Endodermal cell (in vitro differentiated cells): ENCODE measurements around the gene RORB. TPM values are rescaled to one million over a fixed set of nuclear protein-coding genes. Genes with fewer than 3 reads are reported as not detected.

Experiments
- DNase-seq: peaks from one replicate; pipeline ENCODE4 v3.0.0-alpha.2; 2017
- H3K27ac ChIP-seq: 2 replicates; pipeline ENCODE4 v1.5.1; 2013; ENCODE audit warnings: mild to moderate bottlenecking, low read depth, low read length, moderate library complexity
- H3K27me3 ChIP-seq: 2 replicates; pipeline ENCODE4 v1.6.1; 2013; ENCODE audit warnings: mild to moderate bottlenecking, low read length, moderate library complexity; ENCODE audit not compliant: insufficient read depth, control insufficient read depth, poor library complexity, severe bottlenecking
- H3K36me3 ChIP-seq: 2 replicates; pipeline ENCODE4 v1.7.0; 2013; ENCODE audit warnings: mild to moderate bottlenecking, low read length, moderate library complexity; ENCODE audit not compliant: control insufficient read depth, insufficient read depth
- H3K4me1 ChIP-seq: one replicate; pipeline ENCODE4 v1.7.0; 2013; ENCODE audit warnings: low read length; ENCODE audit not compliant: control insufficient read depth, insufficient read depth
- H3K4me3 ChIP-seq: 2 replicates; pipeline ENCODE4 v1.5.1; 2013; ENCODE audit warnings: mild to moderate bottlenecking, low read length, moderate library complexity
- H3K9ac ChIP-seq: 2 replicates; pipeline ENCODE4 v1.6.1; 2013; ENCODE audit warnings: mild to moderate bottlenecking, low read length, moderate library complexity; ENCODE audit not compliant: poor library complexity, severe bottlenecking; ENCODE audit errors: extremely low read depth
- H3K9me3 ChIP-seq: 2 replicates; pipeline ENCODE4 v1.6.1; 2013; ENCODE audit warnings: mild to moderate bottlenecking, low read length, moderate library complexity; ENCODE audit not compliant: control insufficient read depth
- H3K27ac Mint-ChIP-seq: 2 replicates; pipeline ENCODE4 v1.8.0; 2020; ENCODE audit warnings: mixed read lengths
- H3K27me3 Mint-ChIP-seq: 2 replicates; pipeline ENCODE4 v1.8.0; 2021; ENCODE audit warnings: mild to moderate bottlenecking, mixed read lengths; ENCODE audit not compliant: insufficient read depth
- H3K36me3 Mint-ChIP-seq: 2 replicates; pipeline ENCODE4 v1.8.0; 2020; ENCODE audit warnings: low read depth, mixed read lengths
- H3K4me1 Mint-ChIP-seq: 2 replicates; pipeline ENCODE4 v1.8.0; 2020; ENCODE audit warnings: mixed read lengths
- H3K4me3 Mint-ChIP-seq: 2 replicates; pipeline ENCODE4 v1.8.0; 2020; ENCODE audit warnings: mild to moderate bottlenecking, moderate library complexity, mixed read lengths
- H3K9me3 Mint-ChIP-seq: 2 replicates; pipeline ENCODE4 v1.8.0; 2020; ENCODE audit warnings: mild to moderate bottlenecking, mixed read lengths
- CTCF ChIP-seq: fragments of 200-600 bp; sonication (generic); conservative IDR thresholded peaks from 2 replicates; pipeline ENCODE4 v1.5.0; 2021; ENCODE audit warnings: antibody characterized with exemption, mild to moderate bottlenecking
- WGBS, 2 experiments: methylation state at CpG; one replicate each; pipeline versions ENCODE4 v1.1.5 to v1.1.7; 2013; ENCODE audit warnings: missing lambda C conversion rate in 2 of 2, mixed read lengths in 1 of 2; ENCODE audit not compliant: insufficient coverage in 1 of 2, insufficient read length in 1 of 2; 5-methylcytosine and 5-hydroxymethylcytosine counted together
- total RNA-seq, 2 donors: library from RNA; stranded (reverse); fragmentation: NEBNext Ultra II Directional in 1 of 2; extraction: Animal tissue kit (Norgen Biotek cat#: 25700) in 1 of 2; gene quantifications; 2 replicates in 1 of 2; 3 replicates in 1 of 2; pipeline ENCODE4 v1.2.1, GENCODE V29; 2021

Gene RORB
- total RNA-seq, 2 donors from 2014 or later, result 0.18 to 0.88 TPM

- Histone ChIP-seq H3K9ac (no peak overlapping the region), H3K9me3 (no peaks in the 10 kb centered on the region), H3K4me1 (no peaks in the 10 kb centered on the region), H3K4me3 (no peak overlapping the region), H3K36me3 (no peaks in the 10 kb centered on the region), H3K27ac (no peak overlapping the region), H3K27me3 (no peaks in the 10 kb centered on the region)
- TF ChIP-seq CTCF, result no peak
- H3K4me3 Mint-ChIP-seq, result no peak overlapping the region
- no peaks in the 10 kb centered on the region for H3K27me3 Mint-ChIP-seq
- 90 to 92% methylated on average over 4 to 5 of the region's 5 CpGs for WGBS, 2 experiments
- peaks cover 7% of the 10 kb centered on the region for H3K4me1 Mint-ChIP-seq
- H3K9me3 Mint-ChIP-seq, result no peaks in the 10 kb centered on the region
- no peak for DNase-seq
- H3K36me3 Mint-ChIP-seq, result no peaks in the 10 kb centered on the region
- H3K27ac Mint-ChIP-seq, result no peak overlapping the region
These were observed 227.2 kb downstream of the RORB start for GRCh38 chr9:74724317-74724716.

DNA sequence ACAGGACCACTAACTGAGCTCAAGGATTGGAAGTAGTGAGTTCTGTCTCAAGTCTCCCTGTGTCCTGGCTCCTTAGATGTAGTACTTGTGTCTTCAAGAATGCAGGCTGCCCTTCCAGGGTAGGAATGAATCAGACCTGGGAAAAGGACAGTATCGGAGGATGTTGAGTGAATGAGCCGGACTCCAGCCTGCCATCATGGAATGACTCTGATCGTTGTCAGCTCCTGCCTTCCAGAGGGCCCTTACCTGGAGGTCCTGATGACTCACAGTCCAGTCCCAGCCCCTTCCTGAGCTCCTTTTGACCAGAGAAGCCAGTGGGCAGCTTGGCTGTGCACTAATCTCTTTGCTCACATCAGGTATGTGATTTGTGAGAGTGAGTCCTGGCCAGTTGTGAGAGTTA is 229.4 kb downstream of the RORB start:
- no peak overlapping the region for H3K27ac ChIP-seq
- WGBS, 2 experiments, result 90 to 93% methylated on average over 3 of the region's 3 CpGs
- no peak overlapping the region for H3K4me3 Mint-ChIP-seq
- H3K4me1 Mint-ChIP-seq, result peaks cover 7% of the 10 kb centered on the region
- H3K27me3 Mint-ChIP-seq, result no peaks in the 10 kb centered on the region
- no peak for TF ChIP-seq CTCF
- no peak for DNase-seq
- H3K9me3 Mint-ChIP-seq, result no peaks in the 10 kb centered on the region
- no peak overlapping the region for H3K4me3 ChIP-seq
- H3K36me3 ChIP-seq, result no peaks in the 10 kb centered on the region
- H3K36me3 Mint-ChIP-seq, result no peaks in the 10 kb centered on the region
- no peaks in the 10 kb centered on the region for H3K27me3 ChIP-seq
- no peak overlapping the region for H3K27ac Mint-ChIP-seq
- no peaks in the 10 kb centered on the region for H3K4me1 ChIP-seq
- no peaks in the 10 kb centered on the region for H3K9me3 ChIP-seq
- no peak overlapping the region for H3K9ac ChIP-seq

DNA sequence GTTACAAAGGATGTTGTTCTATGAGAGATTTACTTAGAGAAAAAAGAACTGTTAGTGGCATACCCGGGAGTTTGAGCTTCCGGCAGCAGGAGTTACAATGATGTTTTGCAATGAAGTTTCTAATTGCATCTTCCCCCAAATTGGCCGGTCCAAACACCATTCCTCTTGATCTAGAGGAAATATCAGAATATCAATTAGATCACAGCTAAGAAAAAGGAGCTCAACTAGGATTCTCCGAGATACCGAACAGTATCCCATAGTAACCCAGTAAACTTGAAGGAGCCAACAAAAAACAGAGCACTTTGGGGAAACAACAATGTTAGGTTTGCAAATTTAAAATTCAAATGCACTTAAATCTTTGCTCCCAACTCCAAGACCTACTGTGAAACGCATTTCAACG is 231.0 kb downstream of the RORB start:
- TF ChIP-seq CTCF, result no peak
- Histone ChIP-seq H3K27me3 (no peaks in the 10 kb centered on the region), H3K4me1 (no peaks in the 10 kb centered on the region), H3K4me3 (no peak overlapping the region), H3K27ac (no peak overlapping the region), H3K9ac (no peak overlapping the region), H3K9me3 (no peaks in the 10 kb centered on the region), H3K36me3 (no peaks in the 10 kb centered on the region)
- Mint-ChIP-seq H3K27me3 (no peaks in the 10 kb centered on the region), H3K4me3 (no peak overlapping the region), H3K4me1 (peaks cover 7% of the 10 kb centered on the region), H3K27ac (no peak overlapping the region), H3K36me3 (no peaks in the 10 kb centered on the region), H3K9me3 (no peaks in the 10 kb centered on the region)
- WGBS, 2 experiments, result 77 to 87% methylated on average over 2 to 7 of the region's 7 CpGs
- no peak for DNase-seq
